Measurements from ENCODE around the gene PRPF40B. TPM values are rescaled to one million over a fixed set of nuclear protein-coding genes. Genes with fewer than 3 reads are reported as not detected.

PRPF40B gene
- total and polyA plus RNA-seq, 2 of the 13 experiments (the other 11 are each of a cell fraction or from before 2014, with no cell fraction given) = 5.0 to 7.8 TPM

GRCh38 chr12:49642370-49642802 is 19.0 kb downstream of the PRPF40B start (continued):
- no peak for TF ChIP-seq ZNF770 (CRISPR knock-in tag; IDR thresholded peaks at IDR 0.05)
- TF ChIP-seq NFIB (CRISPR knock-in tag; IDR thresholded peaks at IDR 0.05; ENCODE audit: borderline replicate concordance) = no peak
- no peak for TF ChIP-seq ZNF781 (CRISPR knock-in tag; IDR thresholded peaks at IDR 0.05; ENCODE audit: borderline replicate concordance, not compliant biosample characterization)
- peak; percentile 88 for TF ChIP-seq BCL3 (CRISPR knock-in tag; IDR thresholded peaks at IDR 0.05)
- TF ChIP-seq NCOR1 (IDR thresholded peaks at IDR 0.05; ENCODE audit: borderline replicate concordance, low read length) = no peak
- TF ChIP-seq GLMP (CRISPR knock-in tag; IDR thresholded peaks at IDR 0.05; ENCODE audit: borderline replicate concordance) = no peak
- peak; percentile 51; the same call in 1 of the 2 replicates for TF ChIP-seq RARA (CRISPR knock-in tag; IDR thresholded peaks at IDR 0.05)
- TF ChIP-seq, protein P1, sequence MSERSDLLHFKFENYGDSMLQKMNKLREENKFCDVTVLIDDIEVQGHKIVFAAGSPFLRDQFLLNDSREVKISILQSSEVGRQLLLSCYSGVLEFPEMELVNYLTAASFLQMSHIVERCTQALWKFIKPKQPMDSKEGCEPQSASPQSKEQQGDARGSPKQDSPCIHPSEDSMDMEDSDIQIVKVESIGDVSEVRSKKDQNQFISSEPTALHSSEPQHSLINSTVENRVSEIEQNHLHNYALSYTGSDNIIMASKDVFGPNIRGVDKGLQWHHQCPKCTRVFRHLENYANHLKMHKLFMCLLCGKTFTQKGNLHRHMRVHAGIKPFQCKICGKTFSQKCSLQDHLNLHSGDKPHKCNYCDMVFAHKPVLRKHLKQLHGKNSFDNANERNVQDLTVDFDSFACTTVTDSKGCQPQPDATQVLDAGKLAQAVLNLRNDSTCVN (CRISPR knock-in tag; IDR thresholded peaks at IDR 0.05; ENCODE audit: borderline replicate concordance) = no peak; the same call in 1 of the 2 replicates
- TF ChIP-seq, protein P2, sequence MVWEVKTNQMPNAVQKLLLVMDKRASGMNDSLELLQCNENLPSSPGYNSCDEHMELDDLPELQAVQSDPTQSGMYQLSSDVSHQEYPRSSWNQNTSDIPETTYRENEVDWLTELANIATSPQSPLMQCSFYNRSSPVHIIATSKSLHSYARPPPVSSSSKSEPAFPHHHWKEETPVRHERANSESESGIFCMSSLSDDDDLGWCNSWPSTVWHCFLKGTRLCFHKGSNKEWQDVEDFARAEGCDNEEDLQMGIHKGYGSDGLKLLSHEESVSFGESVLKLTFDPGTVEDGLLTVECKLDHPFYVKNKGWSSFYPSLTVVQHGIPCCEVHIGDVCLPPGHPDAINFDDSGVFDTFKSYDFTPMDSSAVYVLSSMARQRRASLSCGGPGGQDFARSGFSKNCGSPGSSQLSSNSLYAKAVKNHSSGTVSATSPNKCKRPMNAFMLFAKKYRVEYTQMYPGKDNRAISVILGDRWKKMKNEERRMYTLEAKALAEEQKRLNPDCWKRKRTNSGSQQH (CRISPR knock-in tag; IDR thresholded peaks at IDR 0.05; ENCODE audit: low read depth) = 0 out of 2 replicates have a peak, but pooled peaks have one; percentile 31
- TF ChIP-seq ZSCAN29 (CRISPR knock-in tag; conservative IDR thresholded peaks at IDR 0.05) = no peak
- peak in 1 of 2 experiments; percentile 24; a peak in 1 of 4 replicates for TF ChIP-seq EP300 (IDR thresholded peaks at IDR 0.05; ENCODE audit: low read depth in 2 of 2, low read length in 2 of 2)
- TF ChIP-seq EP300 (CRISPR knock-in tag; IDR thresholded peaks at IDR 0.05; ENCODE audit: borderline replicate concordance) = peak; percentile 40; the same call in 1 of the 2 replicates
- no peak for TF ChIP-seq HCFC1 (IDR thresholded peaks at IDR 0.05; ENCODE audit: low read depth, low read length)
- TF ChIP-seq ZNF331 (CRISPR knock-in tag; IDR thresholded peaks at IDR 0.05) = peak; percentile 33; the same call in 1 of the 2 replicates
- peak; percentile 97 for TF ChIP-seq ZFY (CRISPR knock-in tag; IDR thresholded peaks at IDR 0.05)
- no peak for TF ChIP-seq RBAK (CRISPR knock-in tag; IDR thresholded peaks at IDR 0.05)
- peak; percentile 66 for TF ChIP-seq GABPB1 (CRISPR knock-in tag; IDR thresholded peaks at IDR 0.05)
- no peak for TF ChIP-seq ZNF564 (CRISPR knock-in tag; IDR thresholded peaks at IDR 0.05)
- peak; percentile 65 for TF ChIP-seq YY1 (IDR thresholded peaks at IDR 0.05; ENCODE audit: insufficient read depth, insufficient replicate concordance, low read depth, low read length)
- TF ChIP-seq CCDC6 (CRISPR knock-in tag; IDR thresholded peaks at IDR 0.05) = no peak
- no peak for TF ChIP-seq REPIN1 (CRISPR knock-in tag; IDR thresholded peaks at IDR 0.05; ENCODE audit: borderline replicate concordance, low read depth)

Data from HepG2 (cell line).